ENCODE results near the gene GP9. TPM values are rescaled to one million over a fixed set of nuclear protein-coding genes. Genes with fewer than 3 reads are reported as not detected.

Gene GP9
- total RNA-seq, 1 experiment from 2014 or later: not detected

- no TSS peak for BruUV-seq (replicated peaks)
- Histone ChIP-seq H3K4me3 (ENCODE audit: low read depth, low read length, poor library complexity, severe bottlenecking) (no peak overlapping the region), H3K9me3 (ENCODE audit: low read depth, low read length, poor library complexity, severe bottlenecking) (no peaks in the 10 kb centered on the region), H3K27me3 (replicated peaks; ENCODE audit: insufficient read depth, low read depth, low read length, poor library complexity) (no peaks in the 10 kb centered on the region), H3K36me3 (ENCODE audit: insufficient read depth, low read length, poor library complexity, severe bottlenecking) (no peaks in the 10 kb centered on the region), H3K27ac (ENCODE audit: low read depth, low read length, poor library complexity, severe bottlenecking) (no peak overlapping the region), H3K4me1 (ENCODE audit: insufficient read depth, low read length, poor library complexity, severe bottlenecking) (no peaks in the 10 kb centered on the region)
- ChIA-PET POLR2A (ENCODE audit: low non-redundant PET) (no interaction called here), CTCF (no interaction called here)
- TF ChIP-seq CTCF (conservative IDR thresholded peaks at IDR 0.05; ENCODE audit: low read depth, low read length) (no peak), EZH2 (IDR thresholded peaks at IDR 0.05; ENCODE audit: borderline replicate concordance, low read depth, low read length, poor library complexity, severe bottlenecking) (no peak)
- intact Hi-C loops (cut with micrococcal nuclease; ENCODE audit: unreplicated experiment): no loop called here
- DNase-seq (ENCODE audit: low spot score): no peak
Observed at GRCh38 chr3:129047553-129047839, 13.1 kb upstream of the GP9 start.

GRCh38 chr3:129050556-129051295, 9.9 kb upstream of the GP9 start:
- CTCF ChIA-PET: no interaction called here
- no peaks in the 10 kb centered on the region for H3K9me3 ChIP-seq (ENCODE audit: low read depth, low read length, poor library complexity, severe bottlenecking)

GRCh38 chr3:129051871-129052340, 8.7 kb upstream of the GP9 start:
- Histone ChIP-seq H3K27ac (ENCODE audit: low read depth, low read length, poor library complexity, severe bottlenecking) (no peak overlapping the region), H3K4me1 (ENCODE audit: insufficient read depth, low read length, poor library complexity, severe bottlenecking) (no peaks in the 10 kb centered on the region), H3K4me3 (ENCODE audit: low read depth, low read length, poor library complexity, severe bottlenecking) (no peak overlapping the region), H3K9me3 (ENCODE audit: low read depth, low read length, poor library complexity, severe bottlenecking) (no peaks in the 10 kb centered on the region), H3K36me3 (ENCODE audit: insufficient read depth, low read length, poor library complexity, severe bottlenecking) (no peaks in the 10 kb centered on the region), H3K27me3 (replicated peaks; ENCODE audit: insufficient read depth, low read depth, low read length, poor library complexity) (no peaks in the 10 kb centered on the region)
- no peak for DNase-seq (ENCODE audit: low spot score)
- no TSS peak for BruUV-seq (replicated peaks)
- POLR2A ChIA-PET (ENCODE audit: low non-redundant PET): no interaction called here
- CTCF ChIA-PET: interaction anchor here (0.6 to 2.8 kb wide), 3 partner anchors 43 to 194 kb away, joined by 5 to 24 read pairs (median 20); no protein-coding TSS in a partner anchor
- intact Hi-C loops (cut with micrococcal nuclease; ENCODE audit: unreplicated experiment): no loop called here
- no peak for TF ChIP-seq CTCF (conservative IDR thresholded peaks at IDR 0.05; ENCODE audit: low read depth, low read length)
- TF ChIP-seq EZH2 (IDR thresholded peaks at IDR 0.05; ENCODE audit: borderline replicate concordance, low read depth, low read length, poor library complexity, severe bottlenecking): no peak

More at GRCh38 chr3:129050556-129051295, 9.9 kb upstream of the GP9 start:
- intact Hi-C loops (cut with micrococcal nuclease; ENCODE audit: unreplicated experiment): no loop called here
- BruUV-seq (replicated peaks): no TSS peak
- no peak for DNase-seq (ENCODE audit: low spot score)
- Histone ChIP-seq H3K27me3 (replicated peaks; ENCODE audit: insufficient read depth, low read depth, low read length, poor library complexity) (no peaks in the 10 kb centered on the region), H3K4me1 (ENCODE audit: insufficient read depth, low read length, poor library complexity, severe bottlenecking) (no peaks in the 10 kb centered on the region), H3K4me3 (ENCODE audit: low read depth, low read length, poor library complexity, severe bottlenecking) (no peak overlapping the region), H3K36me3 (ENCODE audit: insufficient read depth, low read length, poor library complexity, severe bottlenecking) (no peaks in the 10 kb centered on the region), H3K27ac (ENCODE audit: low read depth, low read length, poor library complexity, severe bottlenecking) (no peak overlapping the region)
- POLR2A ChIA-PET (ENCODE audit: low non-redundant PET): interaction anchor here (0.6 kb wide), 1 partner anchor 183 kb away, joined by 6 read pairs; no protein-coding TSS in a partner anchor
- TF ChIP-seq EZH2 (IDR thresholded peaks at IDR 0.05; ENCODE audit: borderline replicate concordance, low read depth, low read length, poor library complexity, severe bottlenecking): no peak
- TF ChIP-seq CTCF (conservative IDR thresholded peaks at IDR 0.05; ENCODE audit: low read depth, low read length): no peak

Data from A673 (cell line).